Nephron (organoid): Measurements from ENCODE around the gene BCAR3.

Source experiments
- H3K27ac Mint-ChIP-seq, 3 experiments: 2 replicates each; pipeline ENCODE4 v1.8.0; 2020; ENCODE audit warnings: mixed read lengths in 3 of 3, mild to moderate bottlenecking in 2 of 3, moderate library complexity in 1 of 3
- H3K27me3 Mint-ChIP-seq: 2 replicates; pipeline ENCODE4 v1.8.0; 2021; ENCODE audit warnings: low read depth, mild to moderate bottlenecking, moderate library complexity, mixed read lengths
- H3K36me3 Mint-ChIP-seq: 2 replicates; pipeline ENCODE4 v1.8.0; 2020; ENCODE audit warnings: low read depth, mixed read lengths
- H3K4me1 Mint-ChIP-seq: 2 replicates; pipeline ENCODE4 v1.8.0; 2020; ENCODE audit warnings: mixed read lengths
- H3K4me3 Mint-ChIP-seq, 3 experiments: 2 replicates each; pipeline ENCODE4 v1.8.0; 2020; ENCODE audit warnings: mild to moderate bottlenecking in 3 of 3, mixed read lengths in 3 of 3, moderate library complexity in 2 of 3
- H3K9me3 Mint-ChIP-seq: 2 replicates; pipeline ENCODE4 v1.8.0; 2020; ENCODE audit warnings: mixed read lengths
- TF ChIP-seq, protein P1 (sequence below), 3 experiments: fragments of 200-600 bp; sonication (generic); IDR thresholded peaks; one replicate each; pipeline ENCODE4 v1.5.0; 2021; ENCODE audit warnings: antibody characterized with exemption in 3 of 3; ENCODE audit not compliant: unreplicated experiment in 3 of 3

The BCAR3 gene

DNA sequence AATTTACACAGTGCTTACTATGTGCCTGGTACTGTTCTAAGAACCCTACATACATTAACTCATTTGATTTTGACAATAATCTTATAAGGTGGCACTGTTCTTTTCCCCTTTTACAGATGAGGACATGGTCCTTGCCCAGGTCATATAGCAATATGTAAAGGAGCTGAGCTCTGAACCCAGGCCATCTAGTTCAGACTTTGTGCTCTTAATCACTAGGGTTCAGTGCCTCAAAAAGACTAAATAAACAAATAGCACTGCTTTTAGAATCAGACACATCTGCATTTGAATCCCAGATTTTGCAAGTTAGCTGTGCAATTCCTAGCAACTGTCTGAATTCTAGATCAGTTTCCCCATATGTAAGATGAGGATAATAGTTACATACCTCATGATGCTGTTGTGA lies 8.7 kb upstream of the BCAR3 start:
- TF ChIP-seq, protein P1, sequence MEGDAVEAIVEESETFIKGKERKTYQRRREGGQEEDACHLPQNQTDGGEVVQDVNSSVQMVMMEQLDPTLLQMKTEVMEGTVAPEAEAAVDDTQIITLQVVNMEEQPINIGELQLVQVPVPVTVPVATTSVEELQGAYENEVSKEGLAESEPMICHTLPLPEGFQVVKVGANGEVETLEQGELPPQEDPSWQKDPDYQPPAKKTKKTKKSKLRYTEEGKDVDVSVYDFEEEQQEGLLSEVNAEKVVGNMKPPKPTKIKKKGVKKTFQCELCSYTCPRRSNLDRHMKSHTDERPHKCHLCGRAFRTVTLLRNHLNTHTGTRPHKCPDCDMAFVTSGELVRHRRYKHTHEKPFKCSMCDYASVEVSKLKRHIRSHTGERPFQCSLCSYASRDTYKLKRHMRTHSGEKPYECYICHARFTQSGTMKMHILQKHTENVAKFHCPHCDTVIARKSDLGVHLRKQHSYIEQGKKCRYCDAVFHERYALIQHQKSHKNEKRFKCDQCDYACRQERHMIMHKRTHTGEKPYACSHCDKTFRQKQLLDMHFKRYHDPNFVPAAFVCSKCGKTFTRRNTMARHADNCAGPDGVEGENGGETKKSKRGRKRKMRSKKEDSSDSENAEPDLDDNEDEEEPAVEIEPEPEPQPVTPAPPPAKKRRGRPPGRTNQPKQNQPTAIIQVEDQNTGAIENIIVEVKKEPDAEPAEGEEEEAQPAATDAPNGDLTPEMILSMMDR (IDR thresholded peaks at IDR 0.05; ENCODE audit: unreplicated experiment in 3 of 3) = no peak
- Mint-ChIP-seq H3K27ac (no peak overlapping the region), H3K4me1 (peaks cover 12% of the 10 kb centered on the region), H3K9me3 (no peaks in the 10 kb centered on the region), H3K36me3 (no peaks in the 10 kb centered on the region), H3K27me3 (peaks cover 11% of the 10 kb centered on the region), H3K4me3 (no peak overlapping the region)

DNA sequence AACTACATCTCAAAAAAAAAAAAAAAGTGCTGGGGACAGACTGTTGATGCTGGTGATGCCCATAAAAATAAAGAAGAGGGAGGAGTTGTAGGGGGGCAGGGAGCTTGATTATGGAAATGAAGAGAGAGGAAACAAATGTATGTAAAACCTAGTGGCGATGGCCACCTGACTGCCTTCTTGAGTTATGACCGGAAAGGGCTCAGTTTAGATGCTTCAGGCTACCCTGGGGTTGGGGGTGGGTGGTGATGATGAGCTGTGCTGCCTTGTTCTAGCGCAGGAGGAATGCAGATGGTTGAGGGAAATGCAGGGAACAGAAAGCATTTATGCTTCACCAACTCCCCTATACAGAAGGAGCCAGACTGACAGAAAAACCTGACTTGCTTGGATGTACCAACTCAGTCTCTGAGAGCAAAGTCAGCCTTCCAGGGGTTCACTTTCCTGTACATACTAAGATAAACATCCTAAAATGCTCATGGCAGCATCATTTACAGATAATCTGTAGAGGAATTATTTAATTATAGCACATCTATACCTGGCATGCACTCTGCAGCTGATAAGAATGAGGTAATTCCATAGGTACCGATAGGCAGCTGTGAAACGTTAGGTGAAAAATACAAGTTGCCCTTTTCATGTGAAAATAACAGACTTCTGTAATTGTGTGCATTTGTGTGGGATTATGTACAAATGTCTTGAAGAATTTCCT lies 8.0 kb upstream of the BCAR3 start:
- Mint-ChIP-seq H3K4me3 (no peak overlapping the region), H3K27ac (no peak overlapping the region), H3K27me3 (peaks cover 18% of the 10 kb centered on the region), H3K4me1 (peaks cover 12% of the 10 kb centered on the region), H3K9me3 (no peaks in the 10 kb centered on the region), H3K36me3 (no peaks in the 10 kb centered on the region)
- TF ChIP-seq, protein P1 (IDR thresholded peaks at IDR 0.05; ENCODE audit: unreplicated experiment in 3 of 3) = no peak

DNA sequence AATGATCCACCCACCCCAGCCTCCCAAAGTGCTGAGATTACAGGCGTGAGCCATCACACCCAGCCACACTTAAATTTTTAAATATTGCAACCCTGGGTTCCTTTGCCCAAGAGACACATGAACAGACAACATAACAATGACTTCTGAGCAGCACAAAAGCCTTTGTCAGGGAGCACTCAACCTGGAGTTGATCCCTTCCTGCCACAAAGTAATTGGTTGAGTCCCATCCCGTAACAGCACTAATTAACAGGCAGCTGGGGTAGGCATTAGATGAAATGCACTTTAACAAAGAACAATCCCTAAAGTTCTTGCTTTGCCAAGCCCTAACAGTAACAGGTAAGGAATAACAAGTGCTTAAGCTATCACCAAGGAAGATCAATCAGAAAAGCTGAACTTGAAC lies 5.9 kb upstream of the BCAR3 start:
- H3K4me3 Mint-ChIP-seq = no peak overlapping the region
- peaks cover 10% of the 10 kb centered on the region for H3K4me1 Mint-ChIP-seq
- H3K36me3 Mint-ChIP-seq = no peaks in the 10 kb centered on the region
- H3K9me3 Mint-ChIP-seq = no peaks in the 10 kb centered on the region
- peaks cover 28% of the 10 kb centered on the region for H3K27me3 Mint-ChIP-seq
- H3K27ac Mint-ChIP-seq = no peak overlapping the region
- TF ChIP-seq, protein P1 (IDR thresholded peaks at IDR 0.05; ENCODE audit: unreplicated experiment in 3 of 3) = no peak

DNA sequence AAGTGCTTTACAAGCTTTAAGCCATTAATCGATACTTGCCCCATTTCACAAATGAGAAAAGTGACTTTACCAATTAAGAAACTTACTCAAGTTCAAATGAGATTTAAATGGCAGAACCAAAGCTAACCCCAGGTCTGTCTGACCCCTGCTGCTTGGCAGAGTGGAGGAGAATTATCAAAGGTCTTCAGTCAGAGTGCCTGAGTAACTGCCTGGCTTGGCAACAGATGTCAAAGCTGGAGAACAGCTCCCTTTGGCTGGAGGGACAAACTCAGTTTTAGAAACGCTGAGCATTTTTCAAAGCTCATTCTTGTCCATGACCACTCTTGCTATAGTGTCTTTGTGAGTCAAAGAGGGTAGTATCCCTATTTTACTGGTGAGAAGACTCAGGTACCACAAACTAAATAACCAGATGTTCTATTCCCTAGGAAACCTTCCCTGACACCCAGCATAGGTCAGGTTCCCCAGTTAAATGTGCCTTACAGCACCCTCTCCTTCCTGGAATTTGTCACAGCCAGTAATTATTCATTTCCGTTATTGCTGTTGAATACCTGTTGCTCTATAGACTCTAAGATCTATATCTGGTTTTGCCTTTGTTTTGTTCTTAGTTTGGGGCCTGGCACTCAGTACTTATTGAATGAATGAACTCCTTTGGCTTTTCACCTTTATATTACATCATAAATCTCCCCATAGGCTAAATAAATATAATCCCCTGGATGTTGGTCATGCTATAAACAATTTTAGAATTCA lies 5.0 kb upstream of the BCAR3 start:
- Mint-ChIP-seq H3K36me3 (no peaks in the 10 kb centered on the region), H3K27ac (no peak overlapping the region), H3K4me1 (peaks cover 8% of the 10 kb centered on the region), H3K4me3 (no peak overlapping the region), H3K9me3 (no peaks in the 10 kb centered on the region), H3K27me3 (peaks cover 34% of the 10 kb centered on the region)
- TF ChIP-seq, protein P1 (IDR thresholded peaks at IDR 0.05; ENCODE audit: unreplicated experiment in 3 of 3) = no peak

DNA sequence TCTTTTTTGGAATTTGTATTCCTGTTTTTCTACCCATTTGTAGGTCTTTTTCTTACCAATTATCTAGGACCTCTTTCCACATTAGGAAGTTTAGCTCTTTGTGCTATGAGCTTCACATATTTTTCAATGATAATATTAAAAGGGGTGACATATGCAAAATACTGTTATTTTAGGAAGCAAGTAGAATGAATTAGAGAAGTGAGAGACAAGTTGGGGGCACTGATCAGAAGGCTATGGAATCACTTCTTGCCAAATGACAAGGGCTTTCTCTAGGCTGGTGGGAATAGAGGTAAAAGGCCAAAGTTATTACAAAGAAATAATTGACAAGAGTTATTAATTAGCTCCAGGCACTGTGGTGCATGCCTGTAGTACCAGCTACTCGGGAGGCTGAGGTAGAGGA lies 4.3 kb upstream of the BCAR3 start:
- H3K27ac Mint-ChIP-seq = no peak overlapping the region
- peaks cover 34% of the 10 kb centered on the region for H3K27me3 Mint-ChIP-seq
- TF ChIP-seq, protein P1 (IDR thresholded peaks at IDR 0.05; ENCODE audit: unreplicated experiment in 3 of 3) = no peak
- H3K4me3 Mint-ChIP-seq = no peak overlapping the region
- no peaks in the 10 kb centered on the region for H3K9me3 Mint-ChIP-seq
- H3K4me1 Mint-ChIP-seq = peaks cover 8% of the 10 kb centered on the region
- no peaks in the 10 kb centered on the region for H3K36me3 Mint-ChIP-seq
